Mesendoderm (in vitro differentiated cells): ENCODE data around the gene GET3.
A peak's percentile ranks its signal among the peaks of the same experiment; 100 is the strongest.

Experiments
- DNase-seq: peaks from one replicate; pipeline ENCODE4 v3.0.0; 2013
- H2AK5ac ChIP-seq: 2 replicates; pipeline ENCODE4 v1.6.1; 2013; ENCODE audit warnings: low read length, inconsistent platforms
- H2BK120ac ChIP-seq: 2 replicates; pipeline ENCODE4 v1.6.1; 2013; ENCODE audit warnings: low read depth, mild to moderate bottlenecking, low read length, moderate library complexity, mixed read lengths
- H2BK15ac ChIP-seq: replicated peaks from 2 replicates; pipeline ENCODE4 v1.6.1; 2013; ENCODE audit warnings: low read depth, mild to moderate bottlenecking, moderate library complexity
- H2BK5ac ChIP-seq: 2 replicates; pipeline ENCODE4 v1.6.1; 2013; ENCODE audit warnings: low read length, inconsistent platforms
- H3K18ac ChIP-seq: 2 replicates; pipeline ENCODE4 v1.6.1; 2013; ENCODE audit warnings: mild to moderate bottlenecking, low read length, mixed read lengths
- H3K23ac ChIP-seq: one replicate; pipeline ENCODE4 v1.6.1; 2013; ENCODE audit warnings: low read length
- H3K27ac ChIP-seq: 2 replicates; pipeline ENCODE4 v1.5.1; 2013; ENCODE audit warnings: low read depth, mild to moderate bottlenecking, inconsistent platforms, low read length, moderate library complexity
- H3K27me3 ChIP-seq: 2 replicates; pipeline ENCODE4 v1.6.1; 2013; ENCODE audit warnings: low read length, control low read depth, mild to moderate bottlenecking, inconsistent platforms; ENCODE audit not compliant: insufficient read depth, poor library complexity
- H3K36me3 ChIP-seq: 2 replicates; pipeline ENCODE4 v1.6.1; 2013; ENCODE audit warnings: low read length, inconsistent platforms; ENCODE audit not compliant: control insufficient read depth, insufficient read depth
- H3K4ac ChIP-seq: one replicate; pipeline ENCODE4 v1.6.1; 2013; ENCODE audit warnings: low read depth, mild to moderate bottlenecking, low read length, moderate library complexity
- H3K4me1 ChIP-seq: 2 replicates; pipeline ENCODE4 v1.6.1; 2013; ENCODE audit warnings: low read depth, low read length, inconsistent platforms; ENCODE audit not compliant: control insufficient read depth
- H3K4me2 ChIP-seq: 2 replicates; pipeline ENCODE4 v1.6.1; 2013; ENCODE audit warnings: low read length
- H3K4me3 ChIP-seq: 2 replicates; pipeline ENCODE4 v1.5.1; 2013; ENCODE audit warnings: mild to moderate bottlenecking, low read length
- H3K56ac ChIP-seq: one replicate; pipeline ENCODE4 v1.6.1; 2013; ENCODE audit warnings: low read length
- H3K79me1 ChIP-seq: 2 replicates; pipeline ENCODE4 v1.6.1; 2013; ENCODE audit warnings: low read length, inconsistent platforms
- H3K79me2 ChIP-seq: 2 replicates; pipeline ENCODE4 v1.6.1; 2013; ENCODE audit warnings: mild to moderate bottlenecking, low read length; ENCODE audit not compliant: control insufficient read depth, insufficient read depth
- H3K9ac ChIP-seq: 2 replicates; pipeline ENCODE4 v1.6.1; 2013; ENCODE audit warnings: low read length, inconsistent platforms
- H4K5ac ChIP-seq: one replicate; pipeline ENCODE4 v1.6.1; 2013; ENCODE audit warnings: low read length
- H4K8ac ChIP-seq: one replicate; pipeline ENCODE4 v1.6.1; 2013; ENCODE audit warnings: low read depth, mild to moderate bottlenecking, control low read depth, low read length, moderate library complexity
- WGBS: extraction: QIAGEN DNeasy Blood & Tissue Kit; methylation state at CpG from one replicate; pipeline ENCODE4 v1.1.7; 2013; ENCODE audit warnings: low lambda C conversion rate, missing lambda C conversion rate; ENCODE audit not compliant: insufficient coverage; ENCODE audit errors: extremely low coverage; 5-methylcytosine and 5-hydroxymethylcytosine counted together

GET3 gene

DNA sequence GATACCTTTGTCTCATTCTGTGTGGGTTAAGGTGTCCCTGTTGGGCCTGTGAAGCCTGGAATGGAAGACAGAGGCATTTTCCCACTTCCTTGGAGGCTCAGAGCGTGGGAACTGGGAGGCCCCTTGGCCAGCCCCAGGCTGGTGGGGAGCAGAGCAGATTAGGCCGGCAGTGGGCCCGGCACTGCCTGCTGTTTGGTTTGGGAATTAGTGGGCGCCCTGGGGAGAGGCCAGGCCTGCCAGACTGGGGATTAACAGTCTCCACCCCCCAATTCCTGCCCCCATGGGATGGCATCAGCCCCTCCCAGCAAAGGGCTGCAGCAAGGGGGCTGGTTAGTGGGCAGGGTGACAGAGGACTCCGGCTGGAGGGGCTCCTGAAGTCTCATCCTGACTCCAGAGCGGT is 11.2 kb downstream of the GET3 start:
- peak; percentile 30 for DNase-seq
- Histone ChIP-seq H3K4me3 (no peak overlapping the region), H3K27me3 (no peaks in the 10 kb centered on the region), H3K79me2 (no peaks in the 10 kb centered on the region), H3K27ac (no peak overlapping the region), H3K9ac (no peak overlapping the region), H3K56ac (no peak overlapping the region), H3K4me1 (no peaks in the 10 kb centered on the region), H3K36me3 (peaks cover 7% of the 10 kb centered on the region), H3K4ac (no peak overlapping the region), H3K18ac (no peak overlapping the region), H2BK120ac (no peak overlapping the region), H2BK15ac (no peak overlapping the region), H4K5ac (no peak overlapping the region), H4K8ac (no peak overlapping the region), H2BK5ac (no peak overlapping the region), H3K79me1 (no peaks in the 10 kb centered on the region), H2AK5ac (no peak overlapping the region), H3K4me2 (no peak overlapping the region), H3K23ac (no peak overlapping the region)
- no CpG with 5 or more reads among the region's 6 CpGs for WGBS

DNA sequence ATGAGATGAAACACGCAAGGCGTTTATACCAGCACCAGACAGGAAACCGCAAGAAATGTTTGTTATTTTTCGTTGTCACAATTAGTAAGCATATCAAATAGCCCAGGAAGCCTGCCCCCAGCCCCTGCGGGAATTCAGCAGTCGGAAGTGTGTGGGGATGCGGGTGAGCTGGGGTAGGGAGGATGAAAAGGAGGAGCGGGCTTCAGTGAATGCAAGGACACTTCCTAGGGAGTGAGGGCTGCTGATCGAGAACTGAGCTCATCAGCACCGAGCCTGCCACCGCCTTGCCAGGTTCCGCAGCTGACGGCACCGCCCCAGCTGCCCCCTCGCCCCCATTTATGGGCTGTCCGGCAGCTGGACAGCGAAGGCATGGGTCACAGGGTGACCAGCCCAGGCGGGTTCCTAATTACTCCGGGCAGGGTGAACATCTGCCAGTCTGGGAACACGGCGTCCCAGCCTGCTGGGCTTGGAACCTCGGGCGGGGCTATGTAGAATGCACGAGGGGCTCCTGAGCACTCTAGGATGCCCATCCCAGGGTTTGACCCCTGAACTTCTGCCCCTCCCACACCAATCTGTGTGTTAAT is 12.7 kb downstream of the GET3 start:
- H3K56ac ChIP-seq: no peak overlapping the region

DNA sequence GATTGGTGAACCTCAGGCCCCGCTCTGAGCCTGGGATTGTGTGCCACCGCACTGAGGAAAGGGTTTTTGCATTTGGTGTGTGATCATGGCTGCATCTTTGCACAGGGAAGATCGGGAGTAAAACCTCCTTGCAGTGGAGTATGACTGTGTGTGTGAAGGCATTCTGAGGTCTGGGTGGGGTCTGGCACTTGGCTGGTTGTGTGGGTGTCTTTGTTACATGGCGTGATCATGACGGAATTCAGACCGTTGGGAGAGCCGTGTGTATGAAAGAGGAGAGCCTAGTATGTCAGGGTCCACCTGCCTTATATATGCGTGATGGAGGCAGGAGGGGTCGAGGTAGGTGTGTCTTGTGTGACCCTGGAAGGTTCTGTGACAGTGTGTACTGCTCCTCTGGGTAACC is 13.6 kb downstream of the GET3 start:
- no peak overlapping the region for H2AK5ac ChIP-seq
- no peak overlapping the region for H2BK120ac ChIP-seq
- H3K56ac ChIP-seq: no peak overlapping the region
- H3K36me3 ChIP-seq: peaks cover 5% of the 10 kb centered on the region
- no CpG with 5 or more reads among the region's 9 CpGs for WGBS
- no peaks in the 10 kb centered on the region for H3K79me2 ChIP-seq
- H4K8ac ChIP-seq: no peak overlapping the region
- H3K18ac ChIP-seq: no peak overlapping the region
- no peak overlapping the region for H3K4me3 ChIP-seq
- H3K4ac ChIP-seq: no peak overlapping the region
- peak overlapping the region; percentile 24 for H3K23ac ChIP-seq
- H3K27ac ChIP-seq: no peak overlapping the region
- no peaks in the 10 kb centered on the region for H3K27me3 ChIP-seq
- H3K4me2 ChIP-seq: no peak overlapping the region
- no peaks in the 10 kb centered on the region for H3K4me1 ChIP-seq
- H3K79me1 ChIP-seq: no peaks in the 10 kb centered on the region
- H3K9ac ChIP-seq: no peak overlapping the region
- H2BK5ac ChIP-seq: no peak overlapping the region
- no peak overlapping the region for H4K5ac ChIP-seq
- no peak overlapping the region for H2BK15ac ChIP-seq
- DNase-seq: no peak

More for the DNA sequence above, 12.7 kb downstream of the GET3 start:
- no peak for DNase-seq
- Histone ChIP-seq H2BK5ac (no peak overlapping the region), H3K23ac (no peak overlapping the region), H3K4ac (no peak overlapping the region), H3K9ac (no peak overlapping the region), H3K4me2 (no peak overlapping the region), H4K8ac (no peak overlapping the region), H3K4me3 (no peak overlapping the region), H3K79me1 (no peaks in the 10 kb centered on the region), H3K27me3 (no peaks in the 10 kb centered on the region), H2AK5ac (no peak overlapping the region), H3K27ac (no peak overlapping the region), H3K36me3 (peaks cover 7% of the 10 kb centered on the region), H4K5ac (no peak overlapping the region), H3K4me1 (no peaks in the 10 kb centered on the region), H3K79me2 (no peaks in the 10 kb centered on the region), H2BK120ac (no peak overlapping the region), H3K18ac (no peak overlapping the region), H2BK15ac (no peak overlapping the region)
- WGBS: no CpG with 5 or more reads among the region's 24 CpGs

DNA sequence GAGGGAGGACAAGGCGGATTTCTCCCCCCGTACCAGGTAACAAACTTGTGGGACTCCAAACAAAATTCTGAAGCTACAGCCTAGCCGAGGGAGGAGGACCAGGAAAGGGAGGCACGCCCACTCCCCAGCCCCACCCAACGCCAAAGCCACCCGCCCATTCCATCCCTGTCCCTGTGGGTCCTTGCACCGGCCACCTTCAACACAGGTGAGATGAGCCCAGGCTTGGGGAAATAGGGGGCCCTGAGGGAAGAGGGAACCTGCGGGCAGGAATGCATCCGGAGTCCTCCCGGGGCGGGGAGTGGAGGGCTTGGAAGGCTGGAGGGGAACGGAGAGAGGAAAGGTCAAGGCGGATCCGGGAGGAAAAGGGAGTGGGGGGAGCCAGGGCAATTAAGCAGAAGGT is 14.3 kb downstream of the GET3 start, which contains the start of gene BEST2:
Gene BEST2, plus strand, starts transcription at position 157 of the 400 bp plus-strand sequence. CDS start 802 bp downstream, outside the sequence.
- WGBS: no CpG with 5 or more reads among the region's 14 CpGs
- Histone ChIP-seq H3K79me1 (no peaks in the 10 kb centered on the region), H3K27me3 (no peaks in the 10 kb centered on the region), H3K4me1 (no peaks in the 10 kb centered on the region), H2BK15ac (no peak within 1 kb of the TSS), H3K9ac (peak within 1 kb of the TSS; percentile 13), H3K4ac (no peak within 1 kb of the TSS), H3K27ac (no peak within 1 kb of the TSS), H3K4me3 (no peak within 1 kb of the TSS), H3K79me2 (no peaks in the 10 kb centered on the region), H2BK120ac (no peak within 1 kb of the TSS), H4K5ac (no peak within 1 kb of the TSS), H3K23ac (peak within 1 kb of the TSS; percentile 90), H3K18ac (no peak within 1 kb of the TSS), H2AK5ac (no peak within 1 kb of the TSS), H2BK5ac (no peak within 1 kb of the TSS), H4K8ac (no peak within 1 kb of the TSS), H3K4me2 (peak within 1 kb of the TSS; percentile 2), H3K36me3 (peaks cover 5% of the 10 kb centered on the region), H3K56ac (peak within 1 kb of the TSS; percentile 37)
- DNase-seq: no peak

GRCh38 chr19:12752056-12752781 is 14.9 kb downstream of the GET3 start:
- H3K23ac ChIP-seq: no peak overlapping the region
- no peak overlapping the region for H3K4me2 ChIP-seq
- no peak overlapping the region for H3K4ac ChIP-seq

More at GRCh38 chr19:12752056-12752781, 14.9 kb downstream of the GET3 start:
- H3K4me1 ChIP-seq: no peaks in the 10 kb centered on the region
- H3K36me3 ChIP-seq: peaks cover 5% of the 10 kb centered on the region
- H3K18ac ChIP-seq: no peak overlapping the region
- no peaks in the 10 kb centered on the region for H3K79me1 ChIP-seq
- no peak overlapping the region for H2BK120ac ChIP-seq
- WGBS: no CpG with 5 or more reads among the region's 23 CpGs
- no peaks in the 10 kb centered on the region for H3K27me3 ChIP-seq
- H3K56ac ChIP-seq: peak overlapping the region; percentile 17
- H3K27ac ChIP-seq: no peak overlapping the region
- DNase-seq: no peak
- H3K9ac ChIP-seq: no peak overlapping the region
- H4K8ac ChIP-seq: no peak overlapping the region
- no peaks in the 10 kb centered on the region for H3K79me2 ChIP-seq
- no peak overlapping the region for H2AK5ac ChIP-seq
- no peak overlapping the region for H4K5ac ChIP-seq
- H2BK5ac ChIP-seq: no peak overlapping the region
- no peak overlapping the region for H3K4me3 ChIP-seq
- no peak overlapping the region for H2BK15ac ChIP-seq
